HEK293T (cell line): Measurements from ENCODE around the gene PTPN7.

Experiments used
- CTCF ChIA-PET: fragments of 350-600 bp; formaldehyde crosslinking; extraction: SDS; loops from one replicate; lab custom pipeline; 2021; ENCODE audit warnings: antibody characterized with exemption, inconsistent platforms; lab: Yijun Ruan, JAX
- POLR2A ChIA-PET: fragments of 350-600 bp; formaldehyde crosslinking; extraction: SDS; loops from one replicate; lab custom pipeline; 2020; ENCODE audit warnings: antibody characterized with exemption, inconsistent platforms; lab: Yijun Ruan, JAX
- DNase-seq: peaks from one replicate; pipeline ENCODE4 v3.0.0; 2012; ENCODE audit warnings: mixed read lengths; ENCODE audit errors: extremely low spot score
- ARNT ChIP-seq: fragments of 450-650 bp; IDR thresholded peaks from 2 replicates; pipeline ENCODE4 v1.6.1; 2017; ENCODE audit warnings: mild to moderate bottlenecking
- BHLHE40 ChIP-seq: fragments of 450-650 bp; IDR thresholded peaks from 2 replicates; pipeline ENCODE4 v1.6.1; 2016; ENCODE audit warnings: mild to moderate bottlenecking, moderate library complexity, borderline replicate concordance
- CTBP1 ChIP-seq: fragments of 450-650 bp; IDR thresholded peaks from 2 replicates; pipeline ENCODE4 v1.6.1; 2016; ENCODE audit warnings: borderline replicate concordance
- ELF4 ChIP-seq: fragments of 450-650 bp; IDR thresholded peaks from 2 replicates; pipeline ENCODE4 v1.6.1; 2017; ENCODE audit warnings: antibody characterized with exemption
- FOXA1 ChIP-seq: fragments of 450-650 bp; IDR thresholded peaks from 2 replicates; pipeline ENCODE4 v1.6.1; 2016; ENCODE audit warnings: mild to moderate bottlenecking
- FOXK2 ChIP-seq: fragments of 450-650 bp; IDR thresholded peaks from 2 replicates; pipeline ENCODE4 v1.6.1; 2016; ENCODE audit warnings: mild to moderate bottlenecking
- FOXM1 ChIP-seq: fragments of 450-650 bp; IDR thresholded peaks from 2 replicates; pipeline ENCODE4 v1.6.1; 2017; ENCODE audit warnings: mild to moderate bottlenecking, borderline replicate concordance
- HDGF ChIP-seq: fragments of 450-650 bp; IDR thresholded peaks from 2 replicates; pipeline ENCODE4 v1.6.1; 2017; ENCODE audit warnings: antibody characterized with exemption, borderline replicate concordance
- L3MBTL2 ChIP-seq: fragments of 450-650 bp; conservative IDR thresholded peaks from 2 replicates; pipeline ENCODE4 v1.6.1; 2016; ENCODE audit warnings: mild to moderate bottlenecking
- LEF1 ChIP-seq: fragments of 450-650 bp; IDR thresholded peaks from 2 replicates; pipeline ENCODE4 v1.6.1; 2017; ENCODE audit warnings: mild to moderate bottlenecking, borderline replicate concordance
- NFRKB ChIP-seq: fragments of 450-650 bp; IDR thresholded peaks from 2 replicates; pipeline ENCODE4 v1.6.1; 2016; ENCODE audit warnings: mild to moderate bottlenecking, moderate library complexity
- SP1 ChIP-seq: fragments of 450-650 bp; IDR thresholded peaks from 2 replicates; pipeline ENCODE4 v1.6.1; 2017
- SUZ12 ChIP-seq: fragments of 450-650 bp; IDR thresholded peaks from 2 replicates; pipeline ENCODE4 v1.6.1; 2016; ENCODE audit warnings: mild to moderate bottlenecking
- TARDBP ChIP-seq: fragments of 450-650 bp; IDR thresholded peaks from 2 replicates; pipeline ENCODE4 v1.6.1; 2016
- ZNF384 ChIP-seq: fragments of 450-650 bp; IDR thresholded peaks from 2 replicates; pipeline ENCODE4 v1.6.1; 2016
- TF ChIP-seq, protein P1 (sequence below): fragments of 450-650 bp; IDR thresholded peaks from 2 replicates; pipeline ENCODE4 v1.6.1; 2016

PTPN7 gene

DNA sequence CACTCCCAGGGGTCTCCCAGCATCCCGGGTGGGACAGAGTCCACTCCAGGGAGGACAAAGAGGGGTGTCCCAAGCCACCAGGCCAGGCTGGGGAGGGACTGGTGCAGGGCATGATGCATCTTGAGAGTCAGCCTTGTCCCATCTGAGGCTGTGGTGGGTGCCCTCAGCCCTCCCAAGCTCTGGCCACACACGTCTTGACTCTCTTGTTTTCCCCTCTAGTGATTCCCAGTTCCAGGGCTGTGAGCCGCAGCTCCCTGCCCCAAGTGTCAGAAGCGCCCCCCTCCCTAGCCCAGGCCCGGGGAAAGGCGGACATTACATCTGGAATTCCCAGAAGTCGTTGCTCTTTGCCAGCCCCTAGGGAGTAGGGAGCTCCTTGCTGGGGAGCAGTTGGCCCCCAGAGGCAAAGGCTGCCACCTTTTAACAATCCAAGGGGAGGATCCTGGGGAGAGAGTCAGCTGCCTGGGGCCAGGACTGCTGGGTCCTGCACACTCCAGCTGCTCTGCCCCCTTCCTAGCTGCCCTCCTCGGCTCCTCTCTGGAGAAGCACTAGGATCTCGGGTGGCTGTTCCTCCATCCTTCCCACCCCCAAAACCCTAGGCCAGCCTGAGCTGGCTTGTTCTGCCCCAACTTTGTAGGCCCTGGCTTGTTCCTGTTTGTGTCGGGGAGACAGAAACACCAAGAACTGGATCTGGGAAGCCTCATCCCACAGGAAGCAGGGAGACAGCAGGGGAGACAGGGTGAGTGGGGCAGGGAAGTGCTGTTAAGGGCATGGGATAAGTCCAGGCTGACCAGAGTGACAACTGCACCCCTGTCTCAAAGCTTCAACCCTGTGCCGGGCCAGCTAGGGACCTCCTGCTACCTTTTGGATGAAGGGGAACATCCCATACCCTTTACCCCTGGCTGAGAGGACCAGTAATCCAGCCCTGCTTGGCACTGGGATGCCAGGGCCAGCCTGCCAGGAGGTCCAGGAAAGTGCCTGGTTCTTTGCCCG, 3.2 kb upstream of the PTPN7 start:
- POLR2A ChIA-PET = no interaction called here
- DNase-seq = no peak

DNA sequence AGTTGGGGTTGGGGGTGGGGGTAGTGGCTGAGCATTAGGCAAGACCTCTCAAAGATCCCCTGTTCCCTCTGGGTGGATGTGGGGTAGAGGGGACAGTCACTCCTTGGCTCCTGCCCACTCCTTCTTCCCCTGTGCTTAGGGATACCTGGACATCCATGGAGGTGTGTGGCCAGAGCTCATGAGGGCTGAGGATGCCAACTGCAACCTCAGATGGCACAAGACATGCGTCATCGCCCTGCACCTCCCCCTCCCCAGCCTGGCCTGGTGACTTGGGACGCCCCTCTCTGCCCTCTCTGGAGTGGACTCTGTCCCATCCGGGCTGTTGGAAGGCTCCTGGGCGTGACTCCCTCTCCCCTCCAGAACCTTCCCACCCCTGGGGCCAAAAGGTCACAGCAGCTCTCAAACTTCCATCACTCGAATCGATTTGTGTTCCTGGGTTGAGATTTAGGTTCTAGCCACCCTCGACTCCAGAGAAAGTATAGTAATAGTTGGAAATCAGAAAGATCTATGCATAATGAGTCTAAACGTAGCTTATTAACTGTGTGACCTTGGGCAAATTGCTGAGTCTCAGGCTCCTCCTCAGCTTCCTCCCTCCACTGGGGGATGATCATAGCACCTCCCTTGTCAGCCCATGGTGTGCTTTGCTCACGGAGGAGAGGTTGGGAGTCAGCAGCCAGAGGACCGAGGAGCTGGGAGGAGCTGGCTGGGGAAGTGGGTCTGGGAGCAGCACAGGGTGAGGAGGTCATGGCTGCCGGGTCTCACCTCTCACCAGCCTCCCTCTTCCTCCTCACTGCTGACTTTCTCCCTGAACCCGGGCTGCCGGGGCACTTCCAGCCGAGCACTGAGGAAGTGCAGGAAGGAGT, 2.2 kb upstream of the PTPN7 start:
- DNase-seq = no peak
- TF ChIP-seq FOXA1 = no peak
- TF ChIP-seq NFRKB = no peak
- no peak for TF ChIP-seq ELF4
- no peak for TF ChIP-seq TARDBP
- no peak for TF ChIP-seq HDGF
- TF ChIP-seq SUZ12 = no peak
- TF ChIP-seq FOXM1 = no peak
- no peak for TF ChIP-seq SP1
- ChIA-PET POLR2A (no interaction called here), CTCF (interaction anchor here (1.2 to 2.1 kb wide), 2 partner anchors 8 to 13 kb away, joined by 3 to 7 read pairs; no protein-coding TSS in a partner anchor)

More for the DNA sequence above, 3.2 kb upstream of the PTPN7 start:
- TF ChIP-seq HDGF (no peak), FOXK2 (no peak), CTBP1 (no peak), FOXA1 (no peak), SP1 (no peak), L3MBTL2 (no peak), FOXM1 (no peak), ARNT (no peak), NFRKB (no peak), TARDBP (no peak), ELF4 (no peak), LEF1 (no peak), ZNF384 (no peak), BHLHE40 (no peak), SUZ12 (no peak)
- TF ChIP-seq, protein P1, sequence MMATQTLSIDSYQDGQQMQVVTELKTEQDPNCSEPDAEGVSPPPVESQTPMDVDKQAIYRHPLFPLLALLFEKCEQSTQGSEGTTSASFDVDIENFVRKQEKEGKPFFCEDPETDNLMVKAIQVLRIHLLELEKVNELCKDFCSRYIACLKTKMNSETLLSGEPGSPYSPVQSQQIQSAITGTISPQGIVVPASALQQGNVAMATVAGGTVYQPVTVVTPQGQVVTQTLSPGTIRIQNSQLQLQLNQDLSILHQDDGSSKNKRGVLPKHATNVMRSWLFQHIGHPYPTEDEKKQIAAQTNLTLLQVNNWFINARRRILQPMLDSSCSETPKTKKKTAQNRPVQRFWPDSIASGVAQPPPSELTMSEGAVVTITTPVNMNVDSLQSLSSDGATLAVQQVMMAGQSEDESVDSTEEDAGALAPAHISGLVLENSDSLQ = no peak
- CTCF ChIA-PET = interaction anchor here (1.2 to 2.1 kb wide), 2 partner anchors 9 to 12 kb away, joined by 3 to 7 read pairs; no protein-coding TSS in a partner anchor

DNA sequence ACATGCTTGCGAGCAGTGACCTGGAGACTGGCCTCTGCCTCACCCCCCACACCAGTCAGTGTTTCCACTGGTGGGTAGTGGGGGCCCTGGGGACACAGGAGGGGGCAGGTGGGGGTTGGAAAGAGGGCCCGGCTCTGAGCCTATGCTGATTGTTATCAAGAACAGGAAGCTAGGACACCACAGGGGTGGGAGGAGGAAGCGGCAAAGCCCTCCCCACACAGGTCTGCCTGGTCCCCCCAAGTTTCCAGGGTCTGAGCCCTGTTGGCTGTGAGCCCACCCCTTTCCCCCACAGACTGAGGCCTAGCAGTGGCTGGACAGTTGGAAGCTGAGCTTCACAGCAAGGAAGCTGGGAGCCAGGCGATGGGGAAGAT, 1.6 kb upstream of the PTPN7 start:
- TF ChIP-seq L3MBTL2 (no peak), ZNF384 (no peak), CTBP1 (no peak), SUZ12 (no peak), ARNT (no peak), NFRKB (no peak), FOXA1 (no peak), FOXM1 (no peak)
- ChIA-PET POLR2A (no interaction called here), CTCF (no interaction called here)
- no peak for DNase-seq

DNA sequence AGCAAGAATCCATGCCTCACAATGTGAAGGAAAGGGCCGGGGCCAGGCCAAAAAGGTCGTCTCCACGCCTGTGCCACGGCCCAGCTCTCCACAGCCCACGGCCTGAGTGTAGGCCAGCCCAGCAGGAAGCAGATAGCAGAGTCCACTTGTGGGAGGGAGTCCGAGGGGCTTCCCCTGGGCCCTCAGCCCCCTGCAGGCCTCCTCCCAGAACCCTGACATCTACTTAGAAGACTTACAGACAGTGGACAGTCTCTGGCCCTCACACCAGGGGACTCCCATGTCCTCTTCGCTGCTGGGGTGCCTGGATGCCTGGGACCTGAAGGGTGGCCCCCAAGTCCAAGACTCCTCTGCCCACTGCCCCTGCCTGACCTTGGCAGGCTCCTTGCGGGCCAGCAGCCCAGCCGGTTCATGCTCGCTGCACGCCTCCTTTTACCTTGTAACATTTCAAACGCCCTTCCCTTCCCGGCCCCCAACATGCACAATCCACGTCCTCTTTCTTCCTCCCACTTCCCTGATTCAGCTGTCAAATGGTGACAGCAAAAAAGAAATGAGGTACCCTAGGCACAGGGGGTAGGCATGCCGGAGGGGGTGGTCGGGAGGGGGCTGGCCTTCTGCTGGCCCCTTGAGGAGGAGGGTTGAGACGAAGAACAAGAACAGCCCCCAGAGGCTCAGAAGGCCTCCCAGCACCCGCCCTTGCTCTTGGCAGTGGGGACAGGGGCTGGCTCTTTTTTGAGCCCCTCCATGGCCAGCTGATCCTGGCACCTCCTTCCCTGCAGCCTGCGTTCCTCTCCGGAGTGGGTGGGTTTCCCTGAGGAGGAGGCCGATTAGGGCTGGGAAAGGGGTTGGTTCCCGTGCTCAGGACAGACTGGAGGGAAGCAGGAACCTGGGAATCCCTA, 997 bp upstream of the PTPN7 start:
- TF ChIP-seq TARDBP (no peak), FOXM1 (no peak), SUZ12 (no peak), SP1 (no peak), L3MBTL2 (no peak), FOXA1 (no peak), FOXK2 (no peak), BHLHE40 (no peak), ARNT (no peak)
- ChIA-PET CTCF (no interaction called here), POLR2A (no interaction called here)
- no peak for DNase-seq

DNA sequence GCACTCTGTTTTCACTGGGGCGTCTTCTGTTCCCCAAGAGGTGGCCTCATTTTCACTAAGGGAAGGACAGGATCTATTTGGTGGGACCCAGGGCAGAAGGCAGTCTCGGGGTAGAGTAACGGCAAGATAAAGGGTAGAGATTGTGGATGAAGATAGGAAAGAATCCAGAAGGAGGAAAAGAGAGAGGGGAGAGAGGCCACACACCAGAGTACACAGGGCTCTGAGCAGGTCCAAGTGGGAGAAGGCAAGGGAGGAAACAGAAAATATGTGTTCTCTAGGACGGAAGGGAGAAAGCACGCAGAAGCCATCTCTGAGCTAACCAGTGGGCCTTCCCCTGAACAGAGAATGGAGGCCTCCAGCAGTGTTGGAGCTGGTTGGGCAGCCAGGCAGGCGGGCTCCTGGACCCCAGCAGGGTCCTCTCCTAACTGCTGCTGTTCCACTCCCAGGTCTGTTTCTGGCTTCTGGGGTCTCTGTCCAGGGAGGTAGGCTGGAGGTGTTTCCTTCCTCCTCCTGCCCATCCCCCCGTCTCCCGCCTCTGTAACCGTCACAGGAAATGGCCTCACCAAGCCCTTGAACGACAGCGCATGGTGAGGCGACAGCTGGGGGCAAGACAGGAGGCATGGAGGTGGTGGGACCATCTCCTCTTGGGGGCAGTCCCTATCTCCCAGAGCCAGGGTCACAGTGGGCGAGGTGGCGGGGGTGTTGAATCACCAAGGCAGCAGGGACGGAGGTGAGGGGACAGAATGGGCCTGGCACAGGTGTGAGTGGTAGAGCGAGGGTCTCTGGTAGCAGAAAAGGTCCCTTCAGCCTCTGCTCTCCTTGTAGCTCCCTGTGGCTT, 649 bp downstream of the PTPN7 start:
- TF ChIP-seq L3MBTL2 = no peak
- TF ChIP-seq FOXK2 = no peak
- TF ChIP-seq SUZ12 = no peak
- TF ChIP-seq NFRKB = no peak
- no peak for TF ChIP-seq TARDBP
- TF ChIP-seq CTBP1 = no peak
- TF ChIP-seq SP1 = no peak
- no peak for TF ChIP-seq LEF1
- TF ChIP-seq, protein P1 = no peak
- TF ChIP-seq ELF4 = no peak
- no peak for TF ChIP-seq ZNF384
- no peak for TF ChIP-seq ARNT
- TF ChIP-seq BHLHE40 = no peak
- ChIA-PET CTCF (no interaction called here), POLR2A (no interaction called here)
- DNase-seq = no peak
